Midbrain (tissue), 1 donor: ENCODE measurements around the gene POLR1H.
A peak's percentile ranks its signal among the peaks of the same experiment; 100 is the strongest.

Experiments used
- DNase-seq: peaks from one replicate; lab custom pipeline; 2025; lab: John Stamatoyannopoulos, UW

The POLR1H gene

GRCh38 chr6:30096829-30097228 lies 35.8 kb downstream of the POLR1H start:
- no peak for DNase-seq

- no peak for DNase-seq
Measured at GRCh38 chr6:30097902-30098768, 37.1 kb downstream of the POLR1H start.

- DNase-seq: no peak
Measured at GRCh38 chr6:30100154-30100553, 39.1 kb downstream of the POLR1H start.

GRCh38 chr6:30100585-30101443 lies 39.7 kb downstream of the POLR1H start:
- no peak for DNase-seq

GRCh38 chr6:30101444-30102413 lies 40.7 kb downstream of the POLR1H start:
- peak; percentile 84 for DNase-seq

- no peak for DNase-seq
Measured at GRCh38 chr6:30102414-30102969, 41.4 kb downstream of the POLR1H start.

GRCh38 chr6:30102970-30103871 lies 42.2 kb downstream of the POLR1H start:
- DNase-seq: peak; percentile 86

- DNase-seq: no peak
Measured at GRCh38 chr6:30103872-30104179, 42.8 kb downstream of the POLR1H start.

GRCh38 chr6:30104661-30105060 lies 43.6 kb downstream of the POLR1H start:
- DNase-seq: no peak

- no peak for DNase-seq
Measured at GRCh38 chr6:30111266-30111856, 50.3 kb downstream of the POLR1H start.

GRCh38 chr6:30112402-30112994 lies 51.4 kb downstream of the POLR1H start:
- no peak for DNase-seq

GRCh38 chr6:30113003-30113759 lies 52.1 kb downstream of the POLR1H start, which contains the start of gene TRIM31:
Gene TRIM31 (minus strand): TSS chr6:30113090. CDS start chr6:30112805, 285 bp downstream.
- DNase-seq: no peak

GRCh38 chr6:30113841-30114240 lies 52.8 kb downstream of the POLR1H start:
- DNase-seq: no peak
